Gastrocnemius medialis (tissue), 4 donors: Measurements from ENCODE around the gene RSBN1L. TPM values are rescaled to one million over a fixed set of nuclear protein-coding genes. Genes with fewer than 3 reads are reported as not detected.
A peak's percentile ranks its signal among the peaks of the same experiment; 100 is the strongest.
"Not testable (repeated sequence)": the region's sequence is repeated elsewhere in the genome, so short reads cannot be mapped to it uniquely, and the experiment has no call there.

Source experiments
- ATAC-seq, 2 donors: fragments of 150-250 bp; one replicate each; pipeline ENCODE4 v1.9.1; 2016
- DNase-seq, 2 donors: peaks; one replicate each; pipeline ENCODE4 v3.0.0-alpha.2; 2019
- H3K27ac ChIP-seq, 4 donors: fragments of 200-600 bp; sonication (generic); 1 replicate in 1 of 4; 2 replicates in 3 of 4; pipeline ENCODE4 v1.5.1; 2016 to 2018; ENCODE audit warnings: mild to moderate bottlenecking in 2 of 4, moderate library complexity in 1 of 4
- H3K27me3 ChIP-seq, 3 donors: fragments of 200-600 bp; sonication (generic) in 2 of 3; 1 replicate in 1 of 3; 2 replicates in 2 of 3; pipeline versions ENCODE4 v1.5.1 to v1.6.0; 2016 to 2019; ENCODE audit warnings: mild to moderate bottlenecking in 1 of 3, moderate library complexity in 1 of 3
- H3K36me3 ChIP-seq, 2 donors: fragments of 200-600 bp; sonication (generic) in 1 of 2; one replicate each; pipeline ENCODE4 v1.5.1; 2017 to 2018
- H3K4me1 ChIP-seq, 2 donors: fragments of 200-600 bp; sonication (generic) in 1 of 2; one replicate each; pipeline ENCODE4 v1.5.1; 2016 to 2017; ENCODE audit warnings: mild to moderate bottlenecking in 2 of 2
- H3K4me3 ChIP-seq, 4 donors: fragments of 200-600 bp; sonication (generic) in 3 of 4; 1 replicate in 1 of 4; 2 replicates in 3 of 4; pipeline ENCODE4 v1.5.1; 2016 to 2019; ENCODE audit warnings: mild to moderate bottlenecking in 2 of 4
- H3K9me3 ChIP-seq, 3 donors: fragments of 200-600 bp; sonication (generic) in 2 of 3; 1 replicate in 1 of 3; 2 replicates in 2 of 3; pipeline ENCODE4 v1.5.1; 2016 to 2019
- CTCF ChIP-seq, 5 experiments: fragments of 450-650 bp in 3 of 5; fragments of 200-600 bp in 2 of 5; sonication (generic) in 2 of 5; IDR thresholded peaks in 4 of 5; conservative IDR thresholded peaks in 1 of 5; 1 replicate in 4 of 5; 2 replicates in 1 of 5; pipeline ENCODE4 v1.5.1; 2016 to 2019; ENCODE audit warnings: antibody characterized with exemption in 5 of 5, mild to moderate bottlenecking in 3 of 5, moderate library complexity in 3 of 5
- POLR2A ChIP-seq, 2 donors: fragments of 450-650 bp; IDR thresholded peaks; one replicate each; pipeline ENCODE4 v1.6.1; 2017; ENCODE audit warnings: antibody characterized with exemption in 2 of 2, mild to moderate bottlenecking in 2 of 2, moderate library complexity in 2 of 2
- in situ Hi-C, 4 donors: fragments of 200-750 bp; cut with MboI; loops; one replicate each; pipeline versions ENCODE4 v1.15.0 to v1.8.0; 2017; ENCODE audit warnings: low sequenced_read_pairs in 4 of 4
- intact Hi-C: fragments of 100-400 bp; cut with DNase I; formaldehyde crosslinking; loops from one replicate; pipeline ENCODE4 v1.15.1; 2023; ENCODE audit warnings: low total_unique reads
- total RNA-seq, 4 donors: library from RNA; depleted of rRNA; stranded (reverse); fragments of >200 nt; gene quantifications; one replicate each; pipeline versions ENCODE4 v1.1.0 to v1.2.3, GENCODE V29; 2016

Gene RSBN1L
- total RNA-seq, 4 donors from 2014 or later: 5.1 to 11.7 (median 8.7) TPM

GRCh38 chr7:77714195-77714594 lies 17.9 kb downstream of the RSBN1L start:
- H3K4me1 ChIP-seq: peaks cover 6 to 21% of the 10 kb centered on the region in 2 donors
- H3K9me3 ChIP-seq: no peaks in the 10 kb centered on the region
- H3K4me3 ChIP-seq: no peak overlapping the region
- no peaks in the 10 kb centered on the region for H3K27me3 ChIP-seq
- intact Hi-C loops: no loop called here
- ATAC-seq: no peak
- H3K36me3 ChIP-seq: no peaks in the 10 kb centered on the region
- peak overlapping the region; percentile 22 to 66 (median 28) for H3K27ac ChIP-seq
- no peak for DNase-seq
- in situ Hi-C loops: no loop called here
- TF ChIP-seq CTCF (IDR thresholded peaks at IDR 0.05 in 4 of 5, conservative IDR thresholded peaks at IDR 0.05 in 1 of 5) (no peak), POLR2A (IDR thresholded peaks at IDR 0.05) (no peak)

- H3K9me3 ChIP-seq, H3K4me3 ChIP-seq, H3K27me3 ChIP-seq, H3K36me3 ChIP-seq, intact Hi-C loops, in situ Hi-C loops: not testable (repeated sequence)
- peak in 1 of 2 donors; percentile 63 for DNase-seq
- Histone ChIP-seq H3K4me1 (peaks cover 6 to 18% of the 10 kb centered on the region in 2 donors), H3K27ac (peak overlapping the region; percentile 22 to 66 (median 33))
- peak in 1 of 2 donors; percentile 79 for ATAC-seq
Observed at GRCh38 chr7:77714931-77715330, 18.7 kb downstream of the RSBN1L start.

- in situ Hi-C loops: no loop called here
- no peak for ATAC-seq
- H3K36me3 ChIP-seq: no peaks in the 10 kb centered on the region
- no peak overlapping the region for H3K4me3 ChIP-seq
- no peaks in the 10 kb centered on the region for H3K27me3 ChIP-seq
- H3K27ac ChIP-seq: no peak overlapping the region
- no peak for DNase-seq
- intact Hi-C loops: no loop called here
- no peak for TF ChIP-seq POLR2A (IDR thresholded peaks at IDR 0.05)
- no peak for TF ChIP-seq CTCF (IDR thresholded peaks at IDR 0.05 in 4 of 5, conservative IDR thresholded peaks at IDR 0.05 in 1 of 5)
- H3K4me1 ChIP-seq: peaks cover 15 to 35% of the 10 kb centered on the region in 2 donors
- no peaks in the 10 kb centered on the region for H3K9me3 ChIP-seq
Observed at GRCh38 chr7:77716804-77717203, 20.5 kb downstream of the RSBN1L start.

DNA sequence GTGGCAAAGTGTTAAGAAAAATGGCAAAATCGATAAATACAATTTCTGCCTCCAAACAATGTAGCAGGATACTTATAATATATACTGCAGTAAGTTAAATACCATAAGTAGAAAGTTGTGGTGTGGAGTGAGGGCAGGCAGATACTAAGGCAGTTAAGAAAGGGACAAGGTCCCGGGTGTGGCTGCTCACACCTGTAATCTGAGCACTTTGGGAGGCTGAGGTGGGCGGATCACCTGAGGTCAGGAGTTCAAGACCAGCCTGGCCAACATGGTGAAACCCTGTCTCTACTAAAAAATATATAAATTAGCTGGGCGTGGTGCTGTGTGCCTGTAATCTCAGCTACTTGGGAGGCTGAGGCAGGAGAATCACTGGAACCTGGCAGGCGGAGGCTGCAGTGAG lies 21.3 kb downstream of the RSBN1L start:
- in situ Hi-C loops, H3K4me3 ChIP-seq, H3K36me3 ChIP-seq, H3K9me3 ChIP-seq, H3K27me3 ChIP-seq, intact Hi-C loops, ATAC-seq, DNase-seq: not testable (repeated sequence)
- peaks cover 18 to 40% of the 10 kb centered on the region in 2 donors for H3K4me1 ChIP-seq
- peak overlapping the region in 1 of 4 donors; percentile 73 for H3K27ac ChIP-seq

GRCh38 chr7:77727527-77727926 lies 31.3 kb downstream of the RSBN1L start:
- Histone ChIP-seq H3K9me3 (no peaks in the 10 kb centered on the region), H3K4me3 (no peak overlapping the region), H3K27me3 (no peaks in the 10 kb centered on the region), H3K27ac (peak overlapping the region; percentile 20 to 60 (median 37)), H3K36me3 (no peaks in the 10 kb centered on the region), H3K4me1 (peaks cover 43 to 45% of the 10 kb centered on the region in 2 donors)
- DNase-seq (no peak), ATAC-seq (no peak)
- TF ChIP-seq CTCF (IDR thresholded peaks at IDR 0.05 in 4 of 5, conservative IDR thresholded peaks at IDR 0.05 in 1 of 5) (no peak), POLR2A (IDR thresholded peaks at IDR 0.05) (no peak)
- intact Hi-C loops: no loop called here
- in situ Hi-C loops: no loop called here
